CD4-positive, alpha-beta T cell (primary cell): ENCODE results near the gene PDZK1. TPM values are rescaled to one million over a fixed set of nuclear protein-coding genes. Genes with fewer than 3 reads are reported as not detected.

ENCODE experiments used
- ATAC-seq: fragments of 200-7000 bp; cut with Tn5 transposase; one replicate; pipeline ENCODE4 v1.10.0; 2022; ENCODE audit warnings: mild to moderate bottlenecking; ENCODE audit not compliant: poor library complexity
- CTCF ChIA-PET: fragments of 350-600 bp; sonication (Branson Sonifier 250); formaldehyde crosslinking; loops from one replicate; lab custom pipeline; 2021; ENCODE audit warnings: antibody characterized with exemption, inconsistent platforms; lab: Charles Lee
- POLR2A ChIA-PET: fragments of 350-600 bp; sonication (Branson Sonifier 250); formaldehyde crosslinking; loops from one replicate; lab custom pipeline; 2021; ENCODE audit warnings: antibody characterized with exemption, inconsistent platforms; lab: Charles Lee
- DNase-seq, 14 experiments: peaks; one replicate each; pipeline ENCODE4 v3.0.0-alpha.2; 2013 to 2020; ENCODE audit warnings: mixed read lengths in 2 of 14
- H3K27ac ChIP-seq, 2 donors: one replicate each; pipeline versions ENCODE4 v1.5.1 to v1.7.0; 2013; ENCODE audit warnings: low read length in 2 of 2, low read depth in 1 of 2, mild to moderate bottlenecking in 1 of 2
- H3K27me3 ChIP-seq, 2 experiments: 1 replicate in 1 of 2; 2 replicates in 1 of 2; pipeline versions ENCODE4 v1.6.1 to v1.7.0; 2013; ENCODE audit warnings: low read length in 2 of 2, control low read depth in 1 of 2, mild to moderate bottlenecking in 1 of 2, moderate library complexity in 1 of 2; ENCODE audit not compliant: insufficient read depth in 2 of 2, control insufficient read depth in 1 of 2
- H3K36me3 ChIP-seq: one replicate; pipeline ENCODE4 v1.6.1; 2013; ENCODE audit warnings: low read length, control low read depth; ENCODE audit not compliant: insufficient read depth
- H3K4me1 ChIP-seq: one replicate; pipeline ENCODE4 v1.6.1; 2013; ENCODE audit warnings: low read length, control low read depth; ENCODE audit not compliant: insufficient read depth
- H3K4me3 ChIP-seq: one replicate; pipeline ENCODE4 v1.5.1; 2013; ENCODE audit warnings: mild to moderate bottlenecking, low read length, moderate library complexity
- H3K9me3 ChIP-seq, 2 experiments: 1 replicate in 1 of 2; 2 replicates in 1 of 2; pipeline versions ENCODE4 v1.6.1 to v1.7.0; 2013; ENCODE audit warnings: low read length in 2 of 2, mild to moderate bottlenecking in 2 of 2, control low read depth in 1 of 2, moderate library complexity in 1 of 2; ENCODE audit not compliant: control insufficient read depth in 1 of 2, insufficient read depth in 1 of 2
- H3K27ac Mint-ChIP-seq: one replicate; pipeline ENCODE4 v1.8.0; 2020; ENCODE audit warnings: mixed read lengths
- H3K27me3 Mint-ChIP-seq: one replicate; pipeline ENCODE4 v1.8.0; 2021; ENCODE audit warnings: mixed read lengths
- H3K36me3 Mint-ChIP-seq: one replicate; pipeline ENCODE4 v1.8.0; 2021; ENCODE audit warnings: low read depth, mixed read lengths
- H3K4me1 Mint-ChIP-seq: one replicate; pipeline ENCODE4 v1.8.0; 2021; ENCODE audit warnings: low read depth, mixed read lengths
- H3K4me3 Mint-ChIP-seq: one replicate; pipeline ENCODE4 v1.8.0; 2020; ENCODE audit warnings: mild to moderate bottlenecking, mixed read lengths
- H3K9me3 Mint-ChIP-seq: one replicate; pipeline ENCODE4 v1.8.0; 2020; ENCODE audit warnings: mixed read lengths
- CTCF ChIP-seq: fragments of 200-600 bp; IDR thresholded peaks from one replicate; pipeline ENCODE4 v1.8.0; 2022; ENCODE audit warnings: antibody characterized with exemption, mild to moderate bottlenecking
- intact Hi-C, 2 experiments: fragments of 100-400 bp; cut with DNase I in 1 of 2; cut with micrococcal nuclease in 1 of 2; formaldehyde crosslinking; loops; one replicate each; pipeline versions ENCODE4 v1.15.1 to v1.9.0; 2023 to 2025; cut with DNase I, micrococcal nuclease
- total RNA-seq, 174 experiments: library from RNA in 2 of 174; stranded (reverse) in 2 of 174; gene quantifications; one replicate each; pipeline ENCODE4 v1.2.3 and lab custom pipeline; 2021 to 2026

The PDZK1 gene
- total RNA-seq, 2 experiments from 2014 or later = not detected

DNA sequence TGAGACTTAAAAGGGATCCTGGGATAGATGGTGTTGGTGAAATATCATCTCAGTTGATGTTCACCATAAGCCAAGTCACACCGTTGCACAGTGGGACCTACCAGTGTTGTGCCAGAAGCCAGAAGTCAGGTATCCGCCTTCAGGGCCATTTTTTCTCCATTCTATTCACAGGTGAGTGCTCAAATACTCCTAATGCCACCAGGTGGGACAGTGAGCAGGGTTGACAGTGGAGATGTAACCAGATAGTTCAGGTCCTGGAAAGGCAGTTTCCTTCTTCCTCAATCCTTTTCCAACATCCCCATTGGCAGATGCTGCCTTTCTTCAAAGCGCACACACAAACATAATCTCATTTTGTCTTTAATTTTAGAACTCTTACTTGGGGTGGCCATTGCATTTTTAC lies 23.7 kb upstream of the PDZK1 start:
- Histone ChIP-seq H3K4me3 (no peak overlapping the region), H3K27me3 (no peaks in the 10 kb centered on the region), H3K9me3 (no peaks in the 10 kb centered on the region), H3K4me1 (no peaks in the 10 kb centered on the region), H3K27ac (no peak overlapping the region), H3K36me3 (no peaks in the 10 kb centered on the region)
- Mint-ChIP-seq H3K4me3 (no peak overlapping the region), H3K27ac (no peak overlapping the region), H3K4me1 (no peaks in the 10 kb centered on the region), H3K27me3 (no peaks in the 10 kb centered on the region), H3K36me3 (no peaks in the 10 kb centered on the region), H3K9me3 (no peaks in the 10 kb centered on the region)
- no peak for TF ChIP-seq CTCF
- DNase-seq = no peak
- intact Hi-C loops = no loop called here
- CTCF ChIA-PET = no interaction called here
- ATAC-seq = no peak
- POLR2A ChIA-PET = no interaction called here

DNA sequence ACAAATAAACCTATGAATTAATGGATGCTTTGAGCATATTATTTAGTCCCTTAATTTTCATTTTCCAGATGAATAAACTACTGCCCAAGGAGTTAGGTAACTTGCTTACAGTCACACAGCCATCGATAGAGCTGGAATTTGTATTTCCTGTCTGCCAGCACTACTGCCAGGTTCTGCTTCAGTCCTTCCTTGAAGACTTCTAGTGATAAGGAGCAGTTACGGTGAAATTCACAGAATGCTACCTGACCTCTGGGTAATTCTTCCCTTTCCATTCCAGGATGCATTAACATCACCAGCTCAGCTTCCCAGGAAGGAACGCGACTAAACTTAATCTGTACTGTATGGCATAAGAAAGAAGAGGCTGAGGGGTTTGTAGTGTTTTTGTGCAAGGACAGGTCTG lies 23.3 kb upstream of the PDZK1 start:
- ChIA-PET CTCF (no interaction called here), POLR2A (no interaction called here)
- Mint-ChIP-seq H3K27me3 (no peaks in the 10 kb centered on the region), H3K9me3 (no peaks in the 10 kb centered on the region), H3K4me3 (no peak overlapping the region), H3K4me1 (no peaks in the 10 kb centered on the region), H3K27ac (no peak overlapping the region), H3K36me3 (no peaks in the 10 kb centered on the region)
- no peak overlapping the region for H3K4me3 ChIP-seq
- no peak for TF ChIP-seq CTCF
- H3K27me3 ChIP-seq = no peaks in the 10 kb centered on the region
- H3K27ac ChIP-seq = no peak overlapping the region
- intact Hi-C loops = no loop called here
- H3K36me3 ChIP-seq = no peaks in the 10 kb centered on the region
- no peak for DNase-seq
- no peaks in the 10 kb centered on the region for H3K9me3 ChIP-seq
- H3K4me1 ChIP-seq = no peaks in the 10 kb centered on the region
- ATAC-seq = no peak

DNA sequence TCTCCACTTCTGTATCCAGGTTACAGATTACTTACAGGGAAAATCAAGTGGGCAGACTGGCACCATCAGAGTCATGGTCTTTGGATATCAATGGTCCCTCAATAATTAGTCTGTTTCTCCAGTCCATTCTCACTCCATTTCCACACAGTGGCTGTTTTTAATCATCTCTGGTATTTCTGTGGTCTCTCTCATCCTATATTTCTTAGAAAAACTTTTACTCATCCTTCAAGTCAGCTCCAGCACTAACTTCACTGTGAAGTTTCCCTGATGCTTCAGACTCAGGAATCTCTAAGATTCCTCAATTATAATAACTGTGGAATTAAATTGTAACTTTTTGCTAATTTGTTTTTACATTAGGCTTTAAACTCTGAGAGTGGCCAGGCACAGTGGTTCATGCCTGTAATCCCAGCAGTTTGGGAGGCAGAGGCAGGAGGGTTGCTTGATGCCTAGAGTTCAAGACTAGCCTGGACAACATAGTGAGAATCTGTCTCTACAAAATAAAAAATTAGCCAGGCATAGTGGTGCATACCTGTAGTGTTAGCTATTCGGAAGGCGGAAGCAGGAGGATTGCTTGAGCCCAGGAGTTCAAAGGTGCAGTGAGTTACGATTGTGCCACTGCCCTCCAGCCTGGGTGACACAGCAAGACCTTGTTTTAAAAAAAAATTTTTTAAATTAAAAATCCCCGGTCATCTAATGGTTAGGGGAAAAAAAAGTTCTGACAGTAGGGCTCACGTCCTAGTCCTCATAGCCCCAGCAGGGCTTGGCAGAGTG lies 22.7 kb upstream of the PDZK1 start:
- no peak for ATAC-seq
- H3K36me3 Mint-ChIP-seq = no peaks in the 10 kb centered on the region
- ChIA-PET CTCF (no interaction called here), POLR2A (no interaction called here)
- Histone ChIP-seq H3K4me3 (no peak overlapping the region), H3K9me3 (no peaks in the 10 kb centered on the region), H3K27me3 (no peaks in the 10 kb centered on the region), H3K27ac (no peak overlapping the region), H3K4me1 (no peaks in the 10 kb centered on the region), H3K36me3 (no peaks in the 10 kb centered on the region)
- intact Hi-C loops = no loop called here
- H3K4me3 Mint-ChIP-seq = no peak overlapping the region
- H3K4me1 Mint-ChIP-seq = no peaks in the 10 kb centered on the region
- H3K9me3 Mint-ChIP-seq = no peaks in the 10 kb centered on the region
- DNase-seq = no peak
- TF ChIP-seq CTCF = no peak
- H3K27ac Mint-ChIP-seq = no peak overlapping the region
- no peaks in the 10 kb centered on the region for H3K27me3 Mint-ChIP-seq
